ENCODE results near the gene PCSK7. TPM values are rescaled to one million over a fixed set of nuclear protein-coding genes. Genes with fewer than 3 reads are reported as not detected.
"Not testable (repeated sequence)": the region's sequence is repeated elsewhere in the genome, so short reads cannot be mapped to it uniquely, and the experiment has no call there.

PCSK7 gene
- total and polyA plus RNA-seq, 12 donors = 22.6 to 54.4 (median 42.2) TPM

- no peak for TF ChIP-seq CTCF (IDR thresholded peaks at IDR 0.05)
- TF ChIP-seq POLR2A (IDR thresholded peaks at IDR 0.05) = no peak
- DNase-seq = peak in 1 of 7 donors; percentile 0
- Histone ChIP-seq H3K4me1 (replicated peaks in 1 of 2) (peaks cover 0 to 10% of the 10 kb centered on the region in 2 donors), H3K4me3 (no peak overlapping the region), H3K27me3 (no peaks in the 10 kb centered on the region), H3K27ac (no peak overlapping the region), H3K9me3 (replicated peaks in 1 of 3) (no peaks in the 10 kb centered on the region), H3K36me3 (replicated peaks in 1 of 2) (peaks cover 0 to 30% of the 10 kb centered on the region in 2 donors)
- WGBS, 4 donors = 90 to 94% (median 93%) methylated on average over 11 of the region's 11 CpGs
- intact Hi-C loops (cut with DNase I) = no loop called here
Measured at GRCh38 chr11:117212697-117213355, 19.0 kb downstream of the PCSK7 start.

GRCh38 chr11:117210620-117211019 is 21.3 kb downstream of the PCSK7 start:
- no peak overlapping the region for H3K4me3 ChIP-seq
- no peak for TF ChIP-seq POLR2A (IDR thresholded peaks at IDR 0.05)
- no peak for TF ChIP-seq CTCF (IDR thresholded peaks at IDR 0.05)
- no peak overlapping the region for H3K27ac ChIP-seq
- DNase-seq = no peak
- no peaks in the 10 kb centered on the region for H3K27me3 ChIP-seq
- no peaks in the 10 kb centered on the region for H3K9me3 ChIP-seq (replicated peaks in 1 of 3)
- H3K36me3 ChIP-seq (replicated peaks in 1 of 2) = peaks cover 0 to 23% of the 10 kb centered on the region in 2 donors
- 91 to 99% (median 98%) methylated on average over 3 of the region's 3 CpGs for WGBS, 4 donors
- intact Hi-C loops (cut with DNase I) = no loop called here
- no peaks in the 10 kb centered on the region for H3K4me1 ChIP-seq (replicated peaks in 1 of 2)

- H3K4me1 ChIP-seq (replicated peaks in 1 of 2) = peaks cover 10% of the 10 kb centered on the region in 2 donors
- H3K4me3 ChIP-seq; H3K27me3 ChIP-seq; DNase-seq; H3K27ac ChIP-seq; H3K9me3 ChIP-seq (replicated peaks in 1 of 3): not testable (repeated sequence)
- WGBS, 4 donors = 88 to 92% (median 89%) methylated on average over 7 to 8 of the region's 8 CpGs
- intact Hi-C loops (cut with DNase I) = loop anchor here in 1 of 2 donors (5.0 kb wide), 1 partner anchor 77 kb away; no protein-coding TSS in a partner anchor
- peaks cover 0 to 28% of the 10 kb centered on the region in 2 donors for H3K36me3 ChIP-seq (replicated peaks in 1 of 2)
Measured at GRCh38 chr11:117209351-117210125, 22.3 kb downstream of the PCSK7 start.

- Histone ChIP-seq H3K36me3 (replicated peaks in 1 of 2) (peaks cover 0 to 29% of the 10 kb centered on the region in 2 donors), H3K4me1 (replicated peaks in 1 of 2) (peaks cover 16 to 18% of the 10 kb centered on the region in 2 donors)
- not testable (repeated sequence) for DNase-seq; H3K27ac ChIP-seq; H3K4me3 ChIP-seq; H3K27me3 ChIP-seq; H3K9me3 ChIP-seq (replicated peaks in 1 of 3)
- 85 to 88% (median 86%) methylated on average over 9 of the region's 13 CpGs; no CpG with 5 or more reads in 1 of the 4 donors for WGBS, 4 donors
- TF ChIP-seq CTCF (IDR thresholded peaks at IDR 0.05) = peak in 1 of 6 experiments; percentile 23
- intact Hi-C loops (cut with DNase I) = loop anchor here in 1 of 2 donors (5.0 kb wide), 1 partner anchor 76 kb away; no protein-coding TSS in a partner anchor
Measured at GRCh38 chr11:117208710-117209109, 23.2 kb downstream of the PCSK7 start.

GRCh38 chr11:117207481-117207880 is 24.4 kb downstream of the PCSK7 start:
- not testable (repeated sequence) for H3K27ac ChIP-seq; H3K4me3 ChIP-seq; H3K9me3 ChIP-seq (replicated peaks in 1 of 3); DNase-seq; H3K27me3 ChIP-seq
- peaks cover 16 to 22% of the 10 kb centered on the region in 2 donors for H3K4me1 ChIP-seq (replicated peaks in 1 of 2)
- WGBS, 4 donors = 87 to 93% (median 89%) methylated on average over 5 of the region's 5 CpGs
- peaks cover 0 to 29% of the 10 kb centered on the region in 2 donors for H3K36me3 ChIP-seq (replicated peaks in 1 of 2)
- intact Hi-C loops (cut with DNase I) = loop anchor here in 1 of 2 donors (5.0 kb wide), 1 partner anchor 75 kb away; no protein-coding TSS in a partner anchor

- DNase-seq; H3K27ac ChIP-seq; H3K4me3 ChIP-seq; H3K9me3 ChIP-seq (replicated peaks in 1 of 3); H3K27me3 ChIP-seq: not testable (repeated sequence)
- H3K36me3 ChIP-seq (replicated peaks in 1 of 2) = peaks cover 0 to 35% of the 10 kb centered on the region in 2 donors
- WGBS, 4 donors = 81 to 87% methylated on average over 5 to 6 of the region's 11 CpGs; no CpG with 5 or more reads in 2 of the 4 donors
- peaks cover 16 to 22% of the 10 kb centered on the region in 2 donors for H3K4me1 ChIP-seq (replicated peaks in 1 of 2)
- intact Hi-C loops (cut with DNase I) = loop anchor here in 1 of 2 donors (5.0 kb wide), 1 partner anchor 75 kb away; no protein-coding TSS in a partner anchor
Measured at GRCh38 chr11:117206859-117207258, 25.0 kb downstream of the PCSK7 start.

GRCh38 chr11:117206111-117206510 is 25.8 kb downstream of the PCSK7 start:
- intact Hi-C loops (cut with DNase I) = loop anchor here in 1 of 2 donors (5.0 kb wide), 1 partner anchor 74 kb away; no protein-coding TSS in a partner anchor
- WGBS, 4 donors = 79 to 87% (median 84%) methylated on average over 1 to 8 of the region's 8 CpGs
- not testable (repeated sequence) for DNase-seq; H3K27me3 ChIP-seq; H3K4me3 ChIP-seq; H3K9me3 ChIP-seq (replicated peaks in 1 of 3)
- Histone ChIP-seq H3K36me3 (replicated peaks in 1 of 2) (peaks cover 0 to 38% of the 10 kb centered on the region in 2 donors), H3K4me1 (replicated peaks in 1 of 2) (peaks cover 16 to 22% of the 10 kb centered on the region in 2 donors), H3K27ac (peak overlapping the region in 1 of 5 donors; percentile 73)

Measured in adrenal gland (tissue), 12 donors.